Measurements from ENCODE around the gene IFI27L1.

IFI27L1 gene

DNA sequence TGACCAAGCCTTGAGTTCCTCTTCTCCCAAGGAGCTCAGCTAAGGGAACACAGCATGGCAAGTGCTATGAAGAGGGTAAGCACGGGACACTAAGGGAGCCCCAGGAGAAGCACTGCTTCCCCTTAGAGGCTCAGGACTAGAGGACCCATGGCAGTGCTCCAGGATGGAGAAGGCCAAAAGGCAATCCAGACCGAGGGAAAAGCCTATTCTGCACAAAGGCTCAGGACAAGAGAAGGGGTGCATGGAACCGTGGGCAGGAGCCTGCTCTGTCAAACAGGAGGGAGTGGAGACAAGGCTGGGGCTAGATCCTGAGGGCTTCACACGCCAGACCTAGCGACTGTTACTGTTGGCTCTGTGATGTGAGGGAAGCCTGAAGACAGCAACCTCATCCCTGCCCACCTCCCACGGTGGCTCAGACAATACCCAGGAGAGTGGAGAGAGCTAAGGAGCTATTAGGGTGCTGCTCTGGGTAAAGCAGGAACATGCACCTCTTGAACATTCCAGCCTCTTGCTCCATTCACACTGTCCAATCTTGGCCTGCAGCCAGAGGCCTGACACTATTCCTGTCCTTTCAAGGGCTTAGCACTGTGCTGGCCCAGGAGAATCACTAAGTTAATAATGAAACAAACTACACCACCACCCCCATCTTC is 30.8 kb upstream of the IFI27L1 start:
- no peak overlapping the region for H3K27ac ChIP-seq (ENCODE audit: low read depth, low read length)
- no CpG with 5 or more reads among the region's 6 CpGs for WGBS (ENCODE audit: extremely low coverage, insufficient coverage, insufficient read length)
- no peak overlapping the region for H3K4me3 ChIP-seq (ENCODE audit: low read depth, low read length)
- no peaks in the 10 kb centered on the region for H3K79me1 ChIP-seq (ENCODE audit: low read length)
- no peak overlapping the region for H2BK120ac ChIP-seq (ENCODE audit: insufficient read depth, low read length, poor library complexity)
- H2AK5ac ChIP-seq (ENCODE audit: low read length), result no peak overlapping the region
- no peak overlapping the region for H4K91ac ChIP-seq (ENCODE audit: low read depth, low read length)
- no peak overlapping the region for H4K12ac ChIP-seq (ENCODE audit: low read depth, low read length)
- no peaks in the 10 kb centered on the region for H3K4me1 ChIP-seq (ENCODE audit: control insufficient read depth in 1 of 2, insufficient read depth in 2 of 2, low read length in 2 of 2)
- no peaks in the 10 kb centered on the region for H3K79me2 ChIP-seq (ENCODE audit: control insufficient read depth, insufficient read depth, low read length, poor library complexity)
- no peak overlapping the region for H2AFZ ChIP-seq (ENCODE audit: insufficient read depth, low read length, poor library complexity)
- H3K4me2 ChIP-seq (ENCODE audit: low read length), result no peak overlapping the region
- no peak overlapping the region for H3K18ac ChIP-seq (ENCODE audit: low read length)
- H2BK12ac ChIP-seq (ENCODE audit: low read length), result no peak overlapping the region
- H3K36me3 ChIP-seq (ENCODE audit: control insufficient read depth in 1 of 2, insufficient read depth in 2 of 2, low read length in 2 of 2), result peaks cover 51 to 75% of the 10 kb centered on the region in 2 experiments
- no peak overlapping the region for H2BK5ac ChIP-seq (ENCODE audit: low read depth, low read length, poor library complexity)
- H3K9ac ChIP-seq (ENCODE audit: low read length), result no peak overlapping the region
- no peaks in the 10 kb centered on the region for H3K9me3 ChIP-seq (ENCODE audit: insufficient read depth, low read depth, low read length)
- no peak overlapping the region for H3K14ac ChIP-seq (ENCODE audit: low read length)
- H3K4ac ChIP-seq (ENCODE audit: low read depth, low read length), result no peak overlapping the region
- H3K23ac ChIP-seq (ENCODE audit: low read length), result no peak overlapping the region
- no peak overlapping the region for H4K8ac ChIP-seq (ENCODE audit: low read depth, low read length)
- no peaks in the 10 kb centered on the region for H3K27me3 ChIP-seq (ENCODE audit: insufficient read depth, low read length)
- DNase-seq, result no peak

DNA sequence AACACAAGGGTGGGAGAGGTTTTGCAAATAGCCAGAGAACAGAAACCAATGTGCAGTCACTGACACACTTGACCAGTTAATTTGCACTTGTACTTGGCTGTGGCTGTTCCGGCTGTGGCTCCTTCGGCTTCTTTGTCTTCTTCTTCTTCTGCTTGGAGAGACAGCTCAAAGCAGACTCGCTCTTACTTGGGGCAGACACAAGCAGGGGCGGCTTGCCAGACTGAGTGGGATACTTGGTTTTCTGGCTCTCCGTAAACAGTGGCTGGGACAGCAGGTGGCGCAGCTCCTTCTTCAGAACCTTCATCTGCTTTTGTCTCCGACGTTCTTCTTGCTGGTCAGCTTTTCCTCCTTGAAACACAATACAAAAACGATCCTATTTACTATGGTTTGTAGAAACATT is 30.0 kb upstream of the IFI27L1 start:
- no peak overlapping the region for H3K14ac ChIP-seq (ENCODE audit: low read length)
- peak in 1 of 2 donors; percentile 22 for DNase-seq
- H2BK5ac ChIP-seq (ENCODE audit: low read depth, low read length, poor library complexity), result no peak overlapping the region
- WGBS (ENCODE audit: extremely low coverage, insufficient coverage, insufficient read length), result no CpG with 5 or more reads among the region's 9 CpGs
- no peak overlapping the region for H2BK120ac ChIP-seq (ENCODE audit: insufficient read depth, low read length, poor library complexity)
- no peaks in the 10 kb centered on the region for H3K4me1 ChIP-seq (ENCODE audit: control insufficient read depth in 1 of 2, insufficient read depth in 2 of 2, low read length in 2 of 2)
- H3K4me2 ChIP-seq (ENCODE audit: low read length), result no peak overlapping the region
- peaks cover 48 to 76% of the 10 kb centered on the region in 2 experiments for H3K36me3 ChIP-seq (ENCODE audit: control insufficient read depth in 1 of 2, insufficient read depth in 2 of 2, low read length in 2 of 2)
- no peak overlapping the region for H4K8ac ChIP-seq (ENCODE audit: low read depth, low read length)
- no peak overlapping the region for H3K18ac ChIP-seq (ENCODE audit: low read length)
- H3K9me3 ChIP-seq (ENCODE audit: insufficient read depth, low read depth, low read length), result no peaks in the 10 kb centered on the region
- no peak overlapping the region for H3K9ac ChIP-seq (ENCODE audit: low read length)
- no peaks in the 10 kb centered on the region for H3K79me2 ChIP-seq (ENCODE audit: control insufficient read depth, insufficient read depth, low read length, poor library complexity)
- no peak overlapping the region for H3K27ac ChIP-seq (ENCODE audit: low read depth, low read length)
- H4K91ac ChIP-seq (ENCODE audit: low read depth, low read length), result no peak overlapping the region
- no peak overlapping the region for H2BK12ac ChIP-seq (ENCODE audit: low read length)
- no peak overlapping the region for H3K4ac ChIP-seq (ENCODE audit: low read depth, low read length)
- no peaks in the 10 kb centered on the region for H3K27me3 ChIP-seq (ENCODE audit: insufficient read depth, low read length)
- H2AK5ac ChIP-seq (ENCODE audit: low read length), result no peak overlapping the region
- H3K79me1 ChIP-seq (ENCODE audit: low read length), result no peaks in the 10 kb centered on the region
- H3K4me3 ChIP-seq (ENCODE audit: low read depth, low read length), result no peak overlapping the region
- no peak overlapping the region for H3K23ac ChIP-seq (ENCODE audit: low read length)
- no peak overlapping the region for H2AFZ ChIP-seq (ENCODE audit: insufficient read depth, low read length, poor library complexity)
- H4K12ac ChIP-seq (ENCODE audit: low read depth, low read length), result no peak overlapping the region

DNA sequence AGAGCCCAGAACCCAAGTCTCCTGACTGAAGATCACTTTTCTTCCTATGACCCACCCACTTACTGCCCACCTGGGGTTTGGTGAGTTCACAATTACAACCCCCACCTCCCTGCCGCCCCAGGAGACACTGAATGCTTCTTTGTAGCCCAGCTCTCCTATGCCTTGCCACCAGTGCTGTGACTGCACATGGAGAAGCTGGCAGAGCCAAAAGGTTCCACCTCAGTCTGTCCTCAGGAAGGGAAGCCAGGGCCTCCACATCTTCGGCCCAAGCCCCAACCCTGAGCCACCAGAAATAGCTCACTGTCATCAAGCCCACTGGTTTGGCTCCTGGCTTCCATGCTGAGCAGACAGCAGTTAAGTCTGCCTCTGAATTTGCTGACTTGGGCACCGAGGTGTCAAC is 29.3 kb upstream of the IFI27L1 start:
- Histone ChIP-seq H2AFZ (ENCODE audit: insufficient read depth, low read length, poor library complexity) (no peak overlapping the region), H3K4me1 (ENCODE audit: control insufficient read depth in 1 of 2, insufficient read depth in 2 of 2, low read length in 2 of 2) (no peaks in the 10 kb centered on the region), H2BK120ac (ENCODE audit: insufficient read depth, low read length, poor library complexity) (no peak overlapping the region), H2AK5ac (ENCODE audit: low read length) (no peak overlapping the region), H3K18ac (ENCODE audit: low read length) (no peak overlapping the region), H3K79me2 (ENCODE audit: control insufficient read depth, insufficient read depth, low read length, poor library complexity) (no peaks in the 10 kb centered on the region), H3K9ac (ENCODE audit: low read length) (no peak overlapping the region), H3K36me3 (ENCODE audit: control insufficient read depth in 1 of 2, insufficient read depth in 2 of 2, low read length in 2 of 2) (peaks cover 46 to 78% of the 10 kb centered on the region in 2 experiments), H3K27me3 (ENCODE audit: insufficient read depth, low read length) (no peaks in the 10 kb centered on the region), H4K12ac (ENCODE audit: low read depth, low read length) (no peak overlapping the region), H3K79me1 (ENCODE audit: low read length) (no peaks in the 10 kb centered on the region), H3K23ac (ENCODE audit: low read length) (no peak overlapping the region), H3K27ac (ENCODE audit: low read depth, low read length) (no peak overlapping the region), H2BK5ac (ENCODE audit: low read depth, low read length, poor library complexity) (no peak overlapping the region), H3K4me2 (ENCODE audit: low read length) (no peak overlapping the region), H3K4ac (ENCODE audit: low read depth, low read length) (no peak overlapping the region), H4K91ac (ENCODE audit: low read depth, low read length) (no peak overlapping the region), H2BK12ac (ENCODE audit: low read length) (no peak overlapping the region), H4K8ac (ENCODE audit: low read depth, low read length) (no peak overlapping the region), H3K4me3 (ENCODE audit: low read depth, low read length) (no peak overlapping the region), H3K14ac (ENCODE audit: low read length) (no peak overlapping the region), H3K9me3 (ENCODE audit: insufficient read depth, low read depth, low read length) (no peaks in the 10 kb centered on the region)
- no peak for DNase-seq
- WGBS (ENCODE audit: extremely low coverage, insufficient coverage, insufficient read length), result no CpG with 5 or more reads among the region's 3 CpGs

DNA sequence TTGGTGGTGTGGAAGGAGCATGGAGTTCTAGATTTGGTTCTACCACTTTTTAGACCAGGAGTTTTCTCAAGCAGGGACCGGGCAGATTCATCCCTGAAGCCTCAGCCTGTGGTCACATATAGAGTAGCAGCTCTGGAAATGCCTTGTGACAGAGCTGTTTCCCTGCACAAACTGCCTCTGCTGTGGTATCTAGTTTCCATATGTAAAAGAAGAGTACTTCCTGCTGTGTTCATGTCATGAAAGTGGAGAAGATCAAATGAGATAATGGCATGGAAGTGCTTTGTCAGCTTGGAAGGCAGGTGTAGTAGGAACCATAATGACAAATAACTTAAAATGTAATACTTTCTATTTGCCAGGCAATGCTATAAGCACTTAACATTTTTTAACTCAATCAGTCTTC is 28.9 kb upstream of the IFI27L1 start:
- Histone ChIP-seq H3K23ac (ENCODE audit: low read length) (no peak overlapping the region), H4K8ac (ENCODE audit: low read depth, low read length) (no peak overlapping the region)
- DNase-seq, result no peak

More for the DNA sequence above, 28.9 kb upstream of the IFI27L1 start:
- no peak overlapping the region for H3K4me3 ChIP-seq (ENCODE audit: low read depth, low read length)
- H4K12ac ChIP-seq (ENCODE audit: low read depth, low read length), result no peak overlapping the region
- no peak overlapping the region for H3K14ac ChIP-seq (ENCODE audit: low read length)
- no peak overlapping the region for H3K9ac ChIP-seq (ENCODE audit: low read length)
- H2BK12ac ChIP-seq (ENCODE audit: low read length), result no peak overlapping the region
- no peaks in the 10 kb centered on the region for H3K27me3 ChIP-seq (ENCODE audit: insufficient read depth, low read length)
- H2BK5ac ChIP-seq (ENCODE audit: low read depth, low read length, poor library complexity), result no peak overlapping the region
- H4K91ac ChIP-seq (ENCODE audit: low read depth, low read length), result no peak overlapping the region
- H3K4ac ChIP-seq (ENCODE audit: low read depth, low read length), result no peak overlapping the region
- H3K79me2 ChIP-seq (ENCODE audit: control insufficient read depth, insufficient read depth, low read length, poor library complexity), result no peaks in the 10 kb centered on the region
- H3K79me1 ChIP-seq (ENCODE audit: low read length), result no peaks in the 10 kb centered on the region
- H2AFZ ChIP-seq (ENCODE audit: insufficient read depth, low read length, poor library complexity), result no peak overlapping the region
- H3K36me3 ChIP-seq (ENCODE audit: control insufficient read depth in 1 of 2, insufficient read depth in 2 of 2, low read length in 2 of 2), result peaks cover 42 to 74% of the 10 kb centered on the region in 2 experiments
- H2BK120ac ChIP-seq (ENCODE audit: insufficient read depth, low read length, poor library complexity), result no peak overlapping the region
- H3K4me2 ChIP-seq (ENCODE audit: low read length), result no peak overlapping the region
- H3K4me1 ChIP-seq (ENCODE audit: control insufficient read depth in 1 of 2, insufficient read depth in 2 of 2, low read length in 2 of 2), result no peaks in the 10 kb centered on the region
- H3K27ac ChIP-seq (ENCODE audit: low read depth, low read length), result no peak overlapping the region
- WGBS (ENCODE audit: extremely low coverage, insufficient coverage, insufficient read length), result no CpG with 5 or more reads among the region's 1 CpG
- H3K18ac ChIP-seq (ENCODE audit: low read length), result no peak overlapping the region
- no peaks in the 10 kb centered on the region for H3K9me3 ChIP-seq (ENCODE audit: insufficient read depth, low read depth, low read length)
- no peak overlapping the region for H2AK5ac ChIP-seq (ENCODE audit: low read length)

Data from trophoblast cell (in vitro differentiated cells and primary cell).